AG20443 (cell line): ENCODE results near the gene TTC19.
A peak's percentile ranks its signal among the peaks of the same experiment; 100 is the strongest.

Experiments used
- DNase-seq: peaks from one replicate; pipeline ENCODE4 v3.0.0; 2012; ENCODE audit warnings: low spot score, mixed read lengths

TTC19 gene

GRCh38 chr17:15999141-15999973, at the start of gene TTC19, which contains the start of gene ZSWIM7:
Gene TTC19, plus strand, starts transcription at chr17:15999824. Its CDS starts 25 bp downstream, at chr17:15999849.
Gene ZSWIM7, minus strand, starts transcription at chr17:15999704. Its CDS starts 110 bp downstream, at chr17:15999594.
- peak; percentile 98 for DNase-seq

GRCh38 chr17:15951368-15952047, 48.1 kb upstream of the TTC19 start:
- no peak for DNase-seq

GRCh38 chr17:15952048-15952532, 47.5 kb upstream of the TTC19 start:
- DNase-seq, result no peak

GRCh38 chr17:15952916-15953790, 46.5 kb upstream of the TTC19 start:
- DNase-seq, result no peak

- peak; percentile 74 for DNase-seq
Observed at GRCh38 chr17:15954222-15954621, 45.4 kb upstream of the TTC19 start.

GRCh38 chr17:15955793-15956541, 43.7 kb upstream of the TTC19 start:
- no peak for DNase-seq

- no peak for DNase-seq
Observed at GRCh38 chr17:15957206-15957605, 42.4 kb upstream of the TTC19 start.

- DNase-seq, result no peak
Observed at GRCh38 chr17:15957608-15958307, 41.9 kb upstream of the TTC19 start.

GRCh38 chr17:15958484-15958854, 41.2 kb upstream of the TTC19 start:
- DNase-seq, result no peak

GRCh38 chr17:15963670-15964110, 35.9 kb upstream of the TTC19 start:
- no peak for DNase-seq

GRCh38 chr17:15965528-15965927, 34.1 kb upstream of the TTC19 start:
- no peak for DNase-seq

- DNase-seq, result no peak
Observed at GRCh38 chr17:15966183-15966878, 33.3 kb upstream of the TTC19 start.

- DNase-seq, result no peak
Observed at GRCh38 chr17:15966879-15967248, 32.8 kb upstream of the TTC19 start.

- DNase-seq, result no peak
Observed at GRCh38 chr17:15967706-15968399, 31.8 kb upstream of the TTC19 start.

- DNase-seq, result no peak
Observed at GRCh38 chr17:15969463-15969862, 30.2 kb upstream of the TTC19 start.

- no peak for DNase-seq
Observed at GRCh38 chr17:15970500-15970899, 29.1 kb upstream of the TTC19 start.

- no peak for DNase-seq
Observed at GRCh38 chr17:15971098-15971678, 28.4 kb upstream of the TTC19 start.

GRCh38 chr17:15971882-15972281, 27.7 kb upstream of the TTC19 start:
- DNase-seq, result no peak

- DNase-seq, result no peak
Observed at GRCh38 chr17:15972497-15972951, 27.1 kb upstream of the TTC19 start.
